Stimulated activated CD8-positive, alpha-beta memory T cell treated with anti-CD3 and anti-CD28 coated beads, Interleukin-4, amount 100 ng/mL, for 48 hours (primary cell): Measurements from ENCODE around the gene CROCC2.

Experiments
- DNase-seq: peaks from one replicate; pipeline ENCODE4 v3.0.0-alpha.2; 2020

CROCC2 gene

GRCh38 chr2:240893363-240893844 is 12.7 kb upstream of the CROCC2 start:
- peak; percentile 86 for DNase-seq

GRCh38 chr2:240894006-240894405 is 12.1 kb upstream of the CROCC2 start:
- peak; percentile 35 for DNase-seq

- DNase-seq, result no peak
These were observed 11.1 kb upstream of the CROCC2 start for GRCh38 chr2:240894836-240895558.

GRCh38 chr2:240895656-240896388 is 10.3 kb upstream of the CROCC2 start, which contains the start of gene MAB21L4:
TSS of gene MAB21L4 (minus strand) at chr2:240896156. CDS start at chr2:240895997, 159 bp downstream.
- DNase-seq, result no peak

- no peak for DNase-seq
These were observed 9.7 kb upstream of the CROCC2 start for GRCh38 chr2:240896394-240896793.

GRCh38 chr2:240896871-240897692 is 9.1 kb upstream of the CROCC2 start:
- no peak for DNase-seq

GRCh38 chr2:240898108-240898730 is 7.9 kb upstream of the CROCC2 start:
- no peak for DNase-seq

- no peak for DNase-seq
These were observed 7.2 kb upstream of the CROCC2 start for GRCh38 chr2:240898731-240899467.

GRCh38 chr2:240899468-240899865 is 6.7 kb upstream of the CROCC2 start:
- DNase-seq, result no peak

GRCh38 chr2:240900141-240900860 is 5.8 kb upstream of the CROCC2 start:
- DNase-seq, result no peak

GRCh38 chr2:240901986-240902614 is 4.0 kb upstream of the CROCC2 start:
- no peak for DNase-seq

- no peak for DNase-seq
These were observed 3.5 kb upstream of the CROCC2 start for GRCh38 chr2:240902615-240903041.

GRCh38 chr2:240903191-240904060 is 2.7 kb upstream of the CROCC2 start:
- no peak for DNase-seq

GRCh38 chr2:240904216-240905175 is 1.6 kb upstream of the CROCC2 start:
- no peak for DNase-seq

- DNase-seq, result no peak
These were observed 857 bp upstream of the CROCC2 start for GRCh38 chr2:240905176-240905781.

- DNase-seq, result no peak
These were observed 915 bp downstream of the CROCC2 start for GRCh38 chr2:240906911-240907590.

- no peak for DNase-seq
These were observed 3.3 kb downstream of the CROCC2 start for GRCh38 chr2:240909216-240909974.
